ENCODE measurements around the gene SYPL1. TPM values are rescaled to one million over a fixed set of nuclear protein-coding genes. Genes with fewer than 3 reads are reported as not detected.
A peak's percentile ranks its signal among the peaks of the same experiment; 100 is the strongest.

Gene SYPL1
- total and polyA plus RNA-seq, 9 of the 15 experiments (the other 6 are each of a cell fraction or from before 2014, with no cell fraction given) = 23.8 to 214 (median 70.2) TPM

GRCh38 chr7:106071999-106072714 lies 40.0 kb downstream of the SYPL1 start (continued):
- TF ChIP-seq HMBOX1 (IDR thresholded peaks at IDR 0.05) = peak; percentile 36; the same call in 1 of the 2 replicates
- TF ChIP-seq KDM4B (IDR thresholded peaks at IDR 0.05; ENCODE audit: borderline replicate concordance in 2 of 2, low read depth in 1 of 2) = no peak
- peak; percentile 53; the same call in 1 of the 2 replicates for TF ChIP-seq ZBTB2 (IDR thresholded peaks at IDR 0.05)
- TF ChIP-seq NFE2 (IDR thresholded peaks at IDR 0.05; ENCODE audit: low read depth) = peak; percentile 50
- no peak for TF ChIP-seq KAT2B (IDR thresholded peaks at IDR 0.05; ENCODE audit: low read depth, low read length)
- TF ChIP-seq ZKSCAN3 (CRISPR knock-in tag; IDR thresholded peaks at IDR 0.05) = no peak
- TF ChIP-seq CREBBP (IDR thresholded peaks at IDR 0.05; ENCODE audit: low read depth, low read length) = no peak
- TF ChIP-seq SUPT5H (IDR thresholded peaks at IDR 0.05) = no peak
- no peak for TF ChIP-seq HNRNPUL1 (IDR thresholded peaks at IDR 0.05; ENCODE audit: low read length)
- peak; percentile 99 for TF ChIP-seq FOXJ2 (tag; IDR thresholded peaks at IDR 0.05)
- no peak for TF ChIP-seq ARID3B (CRISPR knock-in tag; IDR thresholded peaks at IDR 0.05; ENCODE audit: borderline replicate concordance)
- TF ChIP-seq NFIX (CRISPR knock-in tag; IDR thresholded peaks at IDR 0.05; ENCODE audit: low read depth) = peak; percentile 35; the same call in 1 of the 2 replicates
- TF ChIP-seq MAX (CRISPR knock-in tag; IDR thresholded peaks at IDR 0.05) = no peak
- TF ChIP-seq ZNF699 (CRISPR knock-in tag; IDR thresholded peaks at IDR 0.05; ENCODE audit: insufficient replicate concordance) = no peak
- no peak for TF ChIP-seq ESRRB (CRISPR knock-in tag; IDR thresholded peaks at IDR 0.05; ENCODE audit: borderline replicate concordance)
- TF ChIP-seq IRF9 (tag; IDR thresholded peaks at IDR 0.05) = no peak; the same call in 1 of the 2 replicates
- TF ChIP-seq ELF4 (CRISPR knock-in tag; IDR thresholded peaks at IDR 0.05) = peak; percentile 92
- no peak for TF ChIP-seq NCOA6 (IDR thresholded peaks at IDR 0.05)
- no peak for TF ChIP-seq ZNF444 (CRISPR knock-in tag; IDR thresholded peaks at IDR 0.05)
- TF ChIP-seq SLC30A9 (CRISPR knock-in tag; IDR thresholded peaks at IDR 0.05) = no peak
- TF ChIP-seq CAMTA2 (CRISPR knock-in tag; conservative IDR thresholded peaks at IDR 0.05) = no peak

Data from K562 (cell line).